PC-9 (cell line): Measurements from ENCODE around the gene POGZ. TPM values are rescaled to one million over a fixed set of nuclear protein-coding genes. Genes with fewer than 3 reads are reported as not detected.

Experiments
- BruUV-seq: library from RNA; stranded (reverse); fragments of 400-500 nt; replicated peaks from 2 replicates; lab custom pipeline; 2021; lab: Mats Ljungman, UMichigan
- CTCF ChIA-PET: fragments of 300-600 bp; sonication (Branson Sonifier 250); formaldehyde crosslinking; loops from one replicate; lab custom pipeline; 2022; ENCODE audit warnings: antibody characterized with exemption; lab: Charles Lee
- POLR2A ChIA-PET: fragments of 300-600 bp; sonication (Branson Sonifier 250); formaldehyde crosslinking; loops from one replicate; lab custom pipeline; 2022; ENCODE audit warnings: antibody characterized with exemption; ENCODE audit not compliant: unreplicated experiment; lab: Charles Lee
- DNase-seq, 2 experiments: peaks; one replicate each; pipeline versions ENCODE4 v3.0.0 to v3.0.0-alpha.2; 2015 to 2022; ENCODE audit warnings: mixed read lengths in 1 of 2
- H2AFZ ChIP-seq: fragments of 200-600 bp; sonication (generic); 2 replicates; pipeline ENCODE4 v1.8.1; 2017; ENCODE audit warnings: antibody characterized with exemption
- H3F3A ChIP-seq: fragments of 200-600 bp; sonication (generic); 2 replicates; pipeline ENCODE4 v1.8.1; 2017; ENCODE audit warnings: antibody characterized with exemption, mild to moderate bottlenecking, low read depth; ENCODE audit not compliant: insufficient read depth
- H3K27ac ChIP-seq: fragments of 200-600 bp; sonication (generic); 2 replicates; pipeline ENCODE4 v1.6.1; 2016; ENCODE audit warnings: mixed run types
- H3K27me3 ChIP-seq: fragments of 200-600 bp; sonication (generic); 2 replicates; pipeline ENCODE4 v1.6.1; 2016; ENCODE audit warnings: low read depth, mixed run types; ENCODE audit not compliant: insufficient read depth
- H3K36me3 ChIP-seq: fragments of 200-600 bp; sonication (generic); 2 replicates; pipeline ENCODE4 v1.6.1; 2016; ENCODE audit warnings: low read depth, mixed run types
- H3K4me1 ChIP-seq: fragments of 200-600 bp; sonication (generic); replicated peaks from 2 replicates; pipeline ENCODE4 v1.6.1; 2016; ENCODE audit warnings: mixed run types; ENCODE audit not compliant: insufficient read depth
- H3K4me2 ChIP-seq: fragments of 200-600 bp; sonication (generic); 2 replicates; pipeline ENCODE4 v1.6.1; 2017; ENCODE audit warnings: mixed run types
- H3K4me3 ChIP-seq: fragments of 200-600 bp; sonication (generic); 2 replicates; pipeline ENCODE4 v1.6.1; 2016; ENCODE audit warnings: mixed run types
- H3K79me2 ChIP-seq: fragments of 200-600 bp; sonication (generic); 2 replicates; pipeline ENCODE4 v1.6.1; 2017; ENCODE audit warnings: low read depth, mixed run types
- H3K9me2 ChIP-seq: fragments of 200-600 bp; sonication (generic); 2 replicates; pipeline ENCODE4 v1.8.1; 2017; ENCODE audit warnings: mild to moderate bottlenecking; ENCODE audit not compliant: insufficient read depth
- H3K9me3 ChIP-seq: fragments of 200-600 bp; sonication (generic); 2 replicates; pipeline ENCODE4 v1.8.1; 2016; ENCODE audit warnings: low read depth; ENCODE audit not compliant: insufficient read depth
- H4K20me1 ChIP-seq: fragments of 200-600 bp; sonication (generic); 2 replicates; pipeline ENCODE4 v1.8.1; 2017; ENCODE audit not compliant: insufficient read depth
- CTCF ChIP-seq: fragments of 200-600 bp; sonication (generic); conservative IDR thresholded peaks from 2 replicates; pipeline ENCODE4 v1.6.1; 2017; ENCODE audit warnings: mixed run types, antibody characterized with exemption, mild to moderate bottlenecking, moderate library complexity
- EZH2 ChIP-seq: fragments of 200-600 bp; sonication (generic); IDR thresholded peaks from 2 replicates; pipeline ENCODE4 v1.8.0; 2017; ENCODE audit warnings: antibody characterized with exemption, low read depth
- intact Hi-C: fragments of 100-400 bp; cut with micrococcal nuclease; formaldehyde crosslinking; loops from one replicate; pipeline ENCODE4 v1.10.0; 2022; ENCODE audit not compliant: unreplicated experiment
- total RNA-seq: library from RNA; stranded (reverse); gene quantifications from 2 replicates; pipeline ENCODE4 v1.2.3, GENCODE V29; 2021

Gene POGZ
- total RNA-seq, 1 experiment from 2014 or later = 71.0 TPM

- peaks cover 37% of the 10 kb centered on the region for H3F3A ChIP-seq
- ChIA-PET POLR2A (interaction anchor here (0.6 to 1.3 kb wide), 3 partner anchors 75 to 385 kb away, joined by 8 to 46 read pairs (median 12); partner anchors contain the start of gene C2CD4D), CTCF (no interaction called here)
- no peak overlapping the region for H3K27ac ChIP-seq
- H2AFZ ChIP-seq = no peak overlapping the region
- H4K20me1 ChIP-seq = peaks cover 14% of the 10 kb centered on the region
- intact Hi-C loops = no loop called here
- no TSS peak for BruUV-seq
- no peak for DNase-seq
- no peaks in the 10 kb centered on the region for H3K27me3 ChIP-seq
- H3K4me3 ChIP-seq = no peak overlapping the region
- peaks cover 4% of the 10 kb centered on the region; the same call in 1 of the 2 replicates for H3K36me3 ChIP-seq
- peaks cover 80% of the 10 kb centered on the region for H3K79me2 ChIP-seq
- no peaks in the 10 kb centered on the region for H3K9me2 ChIP-seq
- TF ChIP-seq CTCF (no peak), EZH2 (no peak)
- H3K4me2 ChIP-seq = no peak overlapping the region
- no peaks in the 10 kb centered on the region for H3K9me3 ChIP-seq
- H3K4me1 ChIP-seq = peaks cover 17% of the 10 kb centered on the region
These were observed 4.1 kb downstream of the POGZ start for GRCh38 chr1:151455231-151455630.

GRCh38 chr1:151447696-151448095 lies 11.6 kb downstream of the POGZ start:
- Histone ChIP-seq H3K27ac (no peak overlapping the region; the same call in 1 of the 2 replicates), H3K79me2 (peaks cover 91% of the 10 kb centered on the region), H3K4me2 (no peak overlapping the region), H3K9me3 (no peaks in the 10 kb centered on the region), H3K4me1 (peaks cover 11% of the 10 kb centered on the region), H3K36me3 (no peaks in the 10 kb centered on the region), H3K9me2 (no peaks in the 10 kb centered on the region), H3K27me3 (no peaks in the 10 kb centered on the region), H4K20me1 (peaks cover 22% of the 10 kb centered on the region), H2AFZ (no peak overlapping the region), H3K4me3 (no peak overlapping the region), H3F3A (peaks cover 15% of the 10 kb centered on the region)
- ChIA-PET CTCF (no interaction called here), POLR2A (interaction anchor here (0.6 kb wide), 1 partner anchor 27 kb away, joined by 6 read pairs; no protein-coding TSS in a partner anchor)
- DNase-seq = no peak
- intact Hi-C loops = no loop called here
- BruUV-seq = no TSS peak
- no peak for TF ChIP-seq EZH2

- Histone ChIP-seq H3K27me3 (no peaks in the 10 kb centered on the region), H4K20me1 (peaks cover 15% of the 10 kb centered on the region), H3K9me2 (no peaks in the 10 kb centered on the region), H3K4me2 (no peak overlapping the region), H3K4me3 (no peak overlapping the region), H3K79me2 (peaks cover 91% of the 10 kb centered on the region), H3K4me1 (peaks cover 11% of the 10 kb centered on the region), H3K9me3 (no peaks in the 10 kb centered on the region), H3K27ac (peak overlapping the region; percentile 62), H2AFZ (no peak overlapping the region), H3F3A (peaks cover 11% of the 10 kb centered on the region), H3K36me3 (0 out of 2 replicates have a peak, but pooled peaks cover 8% of the 10 kb centered on the region)
- CTCF ChIA-PET = interaction anchor here (0.6 to 0.9 kb wide), 2 partner anchors 96 to 290 kb away, joined by 3 to 5 read pairs; partner anchors contain the start of gene TUFT1
- intact Hi-C loops = loop anchor here (1.0 to 5.0 kb wide), 4 partner anchors 88 to 392 kb away; no protein-coding TSS in a partner anchor
- BruUV-seq = no TSS peak
- DNase-seq = no peak
- no peak for TF ChIP-seq CTCF
- no peak for TF ChIP-seq EZH2
- POLR2A ChIA-PET = no interaction called here
These were observed 14.5 kb downstream of the POGZ start for GRCh38 chr1:151444783-151445177.
